Activated T-cell treated with anti-CD3 and anti-CD28 coated beads, Interleukin-2, amount 50 U/mL, for 4 hours (primary cell): ENCODE measurements around the gene SLC9A9. TPM values are rescaled to one million over a fixed set of nuclear protein-coding genes. Genes with fewer than 3 reads are reported as not detected.
"Not testable (repeated sequence)": the region's sequence is repeated elsewhere in the genome, so short reads cannot be mapped to it uniquely, and the experiment has no call there.

Experiments used
- ATAC-seq, 2 donors: fragments of 200-7000 bp; cut with Tn5 transposase; one replicate each; pipeline ENCODE4 v1.10.0; 2021
- DNase-seq: peaks from one replicate; pipeline ENCODE4 v3.0.0-alpha.2; 2020
- H3K27me3 Mint-ChIP-seq: one replicate; pipeline ENCODE4 v1.8.0; 2021; ENCODE audit warnings: low read depth, mixed read lengths
- H3K36me3 Mint-ChIP-seq: one replicate; pipeline ENCODE4 v1.8.0; 2022; ENCODE audit warnings: mixed read lengths; ENCODE audit not compliant: insufficient read depth
- H3K4me1 Mint-ChIP-seq: one replicate; pipeline ENCODE4 v1.8.0; 2021; ENCODE audit warnings: low read depth, mixed read lengths
- H3K4me3 Mint-ChIP-seq: one replicate; pipeline ENCODE4 v1.8.0; 2021; ENCODE audit warnings: mild to moderate bottlenecking, moderate library complexity, mixed read lengths
- H3K9me3 Mint-ChIP-seq: one replicate; pipeline ENCODE4 v1.8.0; 2021; ENCODE audit warnings: mixed read lengths
- total RNA-seq, 3 donors: library from RNA; stranded (reverse); gene quantifications; one replicate each; pipeline ENCODE4 v1.2.1, GENCODE V29; 2021

Gene SLC9A9
- total RNA-seq, 3 donors from 2014 or later = 0.56 to 0.98 (median 0.87) TPM

GRCh38 chr3:143441516-143442171 lies 406.6 kb downstream of the SLC9A9 start:
- Mint-ChIP-seq H3K36me3 (peaks cover 2% of the 10 kb centered on the region), H3K9me3 (no peaks in the 10 kb centered on the region), H3K4me1 (peaks cover 28% of the 10 kb centered on the region), H3K4me3 (no peak overlapping the region), H3K27me3 (no peaks in the 10 kb centered on the region)
- ATAC-seq (no peak), DNase-seq (no peak)

- no peak overlapping the region for H3K4me3 Mint-ChIP-seq
- ATAC-seq (no peak), DNase-seq (no peak)
- no peaks in the 10 kb centered on the region for H3K9me3 Mint-ChIP-seq
- H3K36me3 Mint-ChIP-seq = peaks cover 5% of the 10 kb centered on the region
- peaks cover 21% of the 10 kb centered on the region for H3K4me1 Mint-ChIP-seq
- no peaks in the 10 kb centered on the region for H3K27me3 Mint-ChIP-seq
Measured at GRCh38 chr3:143439817-143440216, 408.5 kb downstream of the SLC9A9 start.

GRCh38 chr3:143437405-143437804 lies 410.9 kb downstream of the SLC9A9 start:
- H3K36me3 Mint-ChIP-seq = peaks cover 5% of the 10 kb centered on the region
- H3K27me3 Mint-ChIP-seq = no peaks in the 10 kb centered on the region
- no peak for ATAC-seq

GRCh38 chr3:143436231-143436930 lies 411.9 kb downstream of the SLC9A9 start:
- ATAC-seq = no peak
- no peak overlapping the region for H3K4me3 Mint-ChIP-seq
- no peak for DNase-seq
- H3K27me3 Mint-ChIP-seq = no peaks in the 10 kb centered on the region
- no peaks in the 10 kb centered on the region for H3K9me3 Mint-ChIP-seq
- H3K4me1 Mint-ChIP-seq = no peaks in the 10 kb centered on the region
- peaks cover 5% of the 10 kb centered on the region for H3K36me3 Mint-ChIP-seq

More at GRCh38 chr3:143437405-143437804, 410.9 kb downstream of the SLC9A9 start:
- Mint-ChIP-seq H3K4me1 (no peaks in the 10 kb centered on the region), H3K9me3 (no peaks in the 10 kb centered on the region), H3K4me3 (no peak overlapping the region)
- DNase-seq = no peak

GRCh38 chr3:143433787-143434378 lies 414.4 kb downstream of the SLC9A9 start:
- H3K9me3 Mint-ChIP-seq = no peaks in the 10 kb centered on the region
- no peak for ATAC-seq
- H3K27me3 Mint-ChIP-seq = no peaks in the 10 kb centered on the region

GRCh38 chr3:143431298-143431697 lies 417.0 kb downstream of the SLC9A9 start:
- H3K4me3 Mint-ChIP-seq, H3K36me3 Mint-ChIP-seq, H3K27me3 Mint-ChIP-seq, H3K9me3 Mint-ChIP-seq, DNase-seq, ATAC-seq, H3K4me1 Mint-ChIP-seq: not testable (repeated sequence)

More at GRCh38 chr3:143433787-143434378, 414.4 kb downstream of the SLC9A9 start:
- Mint-ChIP-seq H3K4me3 (no peak overlapping the region), H3K4me1 (peaks cover 2% of the 10 kb centered on the region), H3K36me3 (peaks cover 5% of the 10 kb centered on the region)
- DNase-seq = no peak

- Mint-ChIP-seq H3K27me3 (no peaks in the 10 kb centered on the region), H3K9me3 (no peaks in the 10 kb centered on the region), H3K4me1 (peaks cover 7% of the 10 kb centered on the region), H3K4me3 (no peak overlapping the region), H3K36me3 (no peaks in the 10 kb centered on the region)
- no peak for ATAC-seq
- no peak for DNase-seq
Measured at GRCh38 chr3:143430568-143430967, 417.7 kb downstream of the SLC9A9 start.

GRCh38 chr3:143429628-143430514 lies 418.4 kb downstream of the SLC9A9 start:
- DNase-seq (no peak), ATAC-seq (no peak)
- Mint-ChIP-seq H3K36me3 (no peaks in the 10 kb centered on the region), H3K4me3 (no peak overlapping the region), H3K9me3 (no peaks in the 10 kb centered on the region), H3K27me3 (no peaks in the 10 kb centered on the region), H3K4me1 (peaks cover 7% of the 10 kb centered on the region)

- peaks cover 15% of the 10 kb centered on the region for H3K4me1 Mint-ChIP-seq
- ATAC-seq = no peak
- H3K9me3 Mint-ChIP-seq = no peaks in the 10 kb centered on the region
- no peak for DNase-seq
- no peaks in the 10 kb centered on the region for H3K27me3 Mint-ChIP-seq
- no peaks in the 10 kb centered on the region for H3K36me3 Mint-ChIP-seq
- no peak overlapping the region for H3K4me3 Mint-ChIP-seq
Measured at GRCh38 chr3:143428294-143428693, 420.0 kb downstream of the SLC9A9 start.

GRCh38 chr3:143427631-143428030 lies 420.6 kb downstream of the SLC9A9 start:
- Mint-ChIP-seq H3K9me3 (no peaks in the 10 kb centered on the region), H3K36me3 (no peaks in the 10 kb centered on the region), H3K4me3 (no peak overlapping the region), H3K4me1 (peaks cover 15% of the 10 kb centered on the region), H3K27me3 (no peaks in the 10 kb centered on the region)
- no peak for DNase-seq
- no peak for ATAC-seq

GRCh38 chr3:143424874-143425273 lies 423.4 kb downstream of the SLC9A9 start:
- ATAC-seq (no peak), DNase-seq (no peak)
- Mint-ChIP-seq H3K27me3 (no peaks in the 10 kb centered on the region), H3K4me1 (peaks cover 14% of the 10 kb centered on the region), H3K36me3 (no peaks in the 10 kb centered on the region), H3K9me3 (no peaks in the 10 kb centered on the region), H3K4me3 (no peak overlapping the region)

- Mint-ChIP-seq H3K36me3 (peaks cover 9% of the 10 kb centered on the region), H3K4me3 (no peak overlapping the region), H3K9me3 (no peaks in the 10 kb centered on the region), H3K27me3 (no peaks in the 10 kb centered on the region), H3K4me1 (peaks cover 8% of the 10 kb centered on the region)
- no peak for DNase-seq
- ATAC-seq = no peak
Measured at GRCh38 chr3:143421556-143421955, 426.7 kb downstream of the SLC9A9 start.

GRCh38 chr3:143419611-143420010 lies 428.7 kb downstream of the SLC9A9 start:
- Mint-ChIP-seq H3K27me3 (no peaks in the 10 kb centered on the region), H3K4me3 (no peak overlapping the region), H3K36me3 (peaks cover 11% of the 10 kb centered on the region), H3K4me1 (peaks cover 13% of the 10 kb centered on the region), H3K9me3 (peaks cover 3% of the 10 kb centered on the region)
- ATAC-seq (no peak), DNase-seq (no peak)

GRCh38 chr3:143418391-143418790 lies 429.9 kb downstream of the SLC9A9 start:
- peaks cover 7% of the 10 kb centered on the region for H3K4me1 Mint-ChIP-seq
- peaks cover 3% of the 10 kb centered on the region for H3K9me3 Mint-ChIP-seq
- H3K4me3 Mint-ChIP-seq = no peak overlapping the region
- H3K27me3 Mint-ChIP-seq = no peaks in the 10 kb centered on the region
- H3K36me3 Mint-ChIP-seq = peaks cover 11% of the 10 kb centered on the region
- ATAC-seq (no peak), DNase-seq (no peak)
